HCT116 (cell line): ENCODE data around the gene SMIM35.

Experiments used
- ATF3 ChIP-seq: IDR thresholded peaks from 2 replicates; pipeline ENCODE4 v1.6.1; 2012
- CTCF ChIP-seq, 3 experiments: fragments of 200-600 bp in 1 of 3; sonication (generic) in 1 of 3; IDR thresholded peaks in 2 of 3; conservative IDR thresholded peaks in 1 of 3; 2 replicates each; pipeline ENCODE4 v1.5.1; 2012 to 2017; ENCODE audit warnings: low read depth in 2 of 3, low read length in 2 of 3, antibody characterized with exemption in 1 of 3, borderline replicate concordance in 1 of 3, control low read depth in 1 of 3, mild to moderate bottlenecking in 1 of 3, mixed read lengths in 1 of 3, mixed run types in 1 of 3, moderate library complexity in 1 of 3; ENCODE audit not compliant: insufficient read depth in 1 of 3
- EZH2 ChIP-seq: fragments of 200-600 bp; sonication (generic); IDR thresholded peaks from 2 replicates; pipeline ENCODE4 v1.6.1; 2017; ENCODE audit warnings: antibody characterized with exemption, mixed run types
- EZH2phosphoT487 ChIP-seq: fragments of 200-600 bp; IDR thresholded peaks from 2 replicates; pipeline ENCODE4 v1.6.1; 2018; ENCODE audit warnings: antibody characterized with exemption, borderline replicate concordance
- FOSL1 ChIP-seq: IDR thresholded peaks from 2 replicates; pipeline ENCODE4 v1.6.1; 2012; ENCODE audit warnings: low read depth
- MAX ChIP-seq: IDR thresholded peaks from 2 replicates; pipeline ENCODE4 v1.6.1; 2012
- POLR2A ChIP-seq: IDR thresholded peaks from 2 replicates; pipeline ENCODE4 v1.7.0; 2011; ENCODE audit warnings: borderline replicate concordance; ENCODE audit not compliant: insufficient read depth, insufficient read length; ENCODE audit errors: extremely low read depth
- POLR2AphosphoS5 ChIP-seq: IDR thresholded peaks from 2 replicates; pipeline ENCODE4 v1.6.1; 2011; ENCODE audit warnings: mild to moderate bottlenecking, low read depth, low read length, moderate library complexity
- RAD21 ChIP-seq: IDR thresholded peaks from 2 replicates; pipeline ENCODE4 v1.6.1; 2012; ENCODE audit warnings: low read depth, mild to moderate bottlenecking
- REST ChIP-seq: IDR thresholded peaks from 2 replicates; pipeline ENCODE4 v1.6.1; 2012; ENCODE audit warnings: low read depth
- SIN3A ChIP-seq: IDR thresholded peaks from 2 replicates; pipeline ENCODE4 v1.6.1; 2012; ENCODE audit warnings: low read depth
- SP1 ChIP-seq: IDR thresholded peaks from 2 replicates; pipeline ENCODE4 v1.6.1; 2012; ENCODE audit warnings: low read depth
- SRF ChIP-seq: IDR thresholded peaks from 2 replicates; pipeline ENCODE4 v1.6.1; 2012; ENCODE audit warnings: low read depth
- TCF7L2 ChIP-seq: IDR thresholded peaks from 2 replicates; pipeline ENCODE4 v1.7.0; 2011; ENCODE audit warnings: borderline replicate concordance, inconsistent platforms; ENCODE audit not compliant: insufficient read depth, insufficient read length; ENCODE audit errors: extremely low read depth

GRCh38 chr11:117997406-117997805 is 89.4 kb downstream of the SMIM35 start:
- TF ChIP-seq CTCF (IDR thresholded peaks at IDR 0.05 in 2 of 3, conservative IDR thresholded peaks at IDR 0.05 in 1 of 3; ENCODE audit: borderline replicate concordance in 1 of 3, insufficient read depth in 1 of 3, low read depth in 2 of 3, low read length in 2 of 3), result no peak
- TF ChIP-seq REST, result no peak
- no peak for TF ChIP-seq POLR2AphosphoS5
- no peak for TF ChIP-seq POLR2A
- no peak for TF ChIP-seq MAX
- no peak for TF ChIP-seq EZH2
- TF ChIP-seq RAD21, result no peak
- TF ChIP-seq SRF, result no peak
- TF ChIP-seq SP1, result no peak
- no peak for TF ChIP-seq EZH2phosphoT487
- no peak for TF ChIP-seq FOSL1
- no peak for TF ChIP-seq ATF3
- TF ChIP-seq SIN3A, result no peak
- TF ChIP-seq TCF7L2, result no peak
